Measurements from ENCODE around the gene HOXB5. TPM values are rescaled to one million over a fixed set of nuclear protein-coding genes. Genes with fewer than 3 reads are reported as not detected.

The HOXB5 gene
- total RNA-seq, 1 experiment from 2014 or later, result not detected

GRCh38 chr17:48623583-48623982, 30.0 kb upstream of the HOXB5 start:
- no peak overlapping the region for H3K18ac ChIP-seq (ENCODE audit: insufficient read length, low read depth, low read length)
- no peak overlapping the region for H3K27ac ChIP-seq (ENCODE audit: insufficient read length, low read depth, low read length)
- Mint-ChIP-seq H3K27me3 (ENCODE audit: low read depth) (peaks cover 100% of the 10 kb centered on the region), H3K27ac (no peak overlapping the region), H3K36me3 (ENCODE audit: insufficient read depth in 1 of 3, low read depth in 3 of 3) (peaks cover 0 to 2% (median 0%) of the 10 kb centered on the region in 3 experiments; a peak in 1 of 7 replicates), H3K4me1 (peaks cover 7 to 23% of the 10 kb centered on the region in 2 experiments), H3K9me3 (peaks cover 3 to 14% of the 10 kb centered on the region in 2 experiments; a peak in 3 of 5 replicates), H3K4me3 (no peak overlapping the region)
- H3T11ph ChIP-seq (ENCODE audit: low read length), result no peak overlapping the region
- TF ChIP-seq CTCF (conservative IDR thresholded peaks at IDR 0.05), result no peak
- H4K8ac ChIP-seq (replicated peaks; ENCODE audit: insufficient read length, low read depth, low read length), result no peak overlapping the region
- no peak overlapping the region for H3K9ac ChIP-seq (ENCODE audit: extremely low read depth, insufficient read length, low read length)
- H2BK12ac ChIP-seq (ENCODE audit: insufficient read length, low read depth, low read length), result no peak overlapping the region
- no peaks in the 10 kb centered on the region for H4K20me1 ChIP-seq (ENCODE audit: control insufficient read depth, insufficient read depth, insufficient read length)
- no peak overlapping the region for H3K4me2 ChIP-seq (ENCODE audit: insufficient read depth, insufficient read length, low read length)
- H2BK15ac ChIP-seq (ENCODE audit: low read depth, low read length), result no peak overlapping the region
- H3K23ac ChIP-seq (ENCODE audit: insufficient read length, low read depth, low read length), result no peak overlapping the region
- no peak for DNase-seq
- no peaks in the 10 kb centered on the region; the same call in 1 of the 2 replicates for H3K4me1 ChIP-seq (ENCODE audit: insufficient read depth, low read length)
- no peak overlapping the region for H3K14ac ChIP-seq (ENCODE audit: insufficient read depth, low read length)
- no peak overlapping the region for H2AK5ac ChIP-seq (ENCODE audit: insufficient read length, low read length)
- no peak overlapping the region for H2BK120ac ChIP-seq (ENCODE audit: low read depth, low read length, poor library complexity, severe bottlenecking)
- no peak overlapping the region for H3K4ac ChIP-seq (ENCODE audit: low read depth, low read length)
- H4K91ac ChIP-seq (ENCODE audit: insufficient read length, low read depth, low read length), result no peak overlapping the region
- H3K23me2 ChIP-seq (ENCODE audit: insufficient read length, low read depth, low read length, poor library complexity, severe bottlenecking), result peaks cover 5% of the 10 kb centered on the region
- no CpG with 5 or more reads among the region's 4 CpGs for WGBS (ENCODE audit: extremely low coverage, insufficient read length, low lambda C conversion rate)
- no peaks in the 10 kb centered on the region for H3K79me2 ChIP-seq (ENCODE audit: insufficient read depth, low read length)
- H3K27me3 ChIP-seq (ENCODE audit: insufficient read depth, low read length), result peaks cover 98% of the 10 kb centered on the region
- no peaks in the 10 kb centered on the region for H3K9me3 ChIP-seq (ENCODE audit: control insufficient read depth, low read depth, low read length)
- no peak overlapping the region for H3K56ac ChIP-seq (ENCODE audit: insufficient read length, low read depth, low read length)
- no peak overlapping the region for H2BK20ac ChIP-seq (ENCODE audit: low read depth, low read length, poor library complexity, severe bottlenecking)
- H3K79me1 ChIP-seq (ENCODE audit: insufficient read depth, low read depth, low read length, poor library complexity, severe bottlenecking), result no peaks in the 10 kb centered on the region
- no peak overlapping the region for H2AFZ ChIP-seq (ENCODE audit: low read length)
- H2BK5ac ChIP-seq (ENCODE audit: insufficient read length, low read length), result no peak overlapping the region
- no peak overlapping the region for H4K5ac ChIP-seq (ENCODE audit: insufficient read length, low read depth, low read length)
